C1 segment of cervical spinal cord (tissue), 14 donors: ENCODE results near the gene AGPS.
"Not testable (repeated sequence)": the region's sequence is repeated elsewhere in the genome, so short reads cannot be mapped to it uniquely, and the experiment has no call there.

Experiments
- DNase-seq, 14 donors: peaks; one replicate each; lab custom pipeline; 2025; lab: John Stamatoyannopoulos, UW

Gene AGPS

DNA sequence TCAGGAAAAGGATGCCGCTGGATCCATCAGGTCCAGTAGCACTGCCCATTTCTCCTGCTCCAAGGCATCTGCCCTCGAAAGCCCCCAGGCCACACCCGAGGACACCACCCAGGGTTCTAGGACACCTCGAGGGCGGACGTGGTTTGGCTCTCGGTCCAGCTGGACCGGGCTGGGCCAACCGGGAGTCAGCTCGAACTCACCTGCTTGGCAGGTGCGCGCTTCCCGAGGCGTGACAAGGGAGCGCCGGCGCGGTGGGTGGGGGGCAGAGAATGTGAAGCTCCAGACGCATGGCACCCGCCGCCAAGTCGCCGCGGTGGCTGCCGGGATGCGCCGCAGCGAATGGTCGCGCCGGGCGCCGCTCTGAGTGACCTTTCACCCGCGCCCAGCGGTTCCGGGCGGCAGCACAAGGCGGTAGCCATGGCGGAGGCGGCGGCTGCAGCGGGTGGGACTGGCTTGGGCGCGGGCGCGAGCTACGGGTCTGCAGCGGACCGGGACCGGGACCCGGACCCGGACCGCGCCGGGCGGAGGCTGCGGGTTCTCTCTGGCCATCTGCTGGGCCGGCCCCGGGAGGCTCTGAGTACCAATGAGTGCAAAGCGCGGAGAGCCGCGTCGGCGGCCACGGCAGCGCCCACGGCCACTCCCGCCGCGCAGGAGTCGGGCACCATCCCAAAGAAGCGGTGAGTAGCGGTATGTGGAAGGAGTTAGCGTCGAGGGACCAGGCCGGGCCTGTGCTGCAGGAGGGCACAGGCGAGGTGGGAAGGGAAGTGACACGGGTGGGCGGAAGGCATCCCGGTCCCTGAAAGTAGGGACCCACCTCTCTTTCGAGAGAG, at the start of gene AGPS:
TSS of gene AGPS (plus strand) at position 401 of the 830 bp plus-strand sequence. CDS start at position 418, 17 bp downstream.
- DNase-seq = peak in 13 of 14 donors; percentile 14 to 83 (median 64)

DNA sequence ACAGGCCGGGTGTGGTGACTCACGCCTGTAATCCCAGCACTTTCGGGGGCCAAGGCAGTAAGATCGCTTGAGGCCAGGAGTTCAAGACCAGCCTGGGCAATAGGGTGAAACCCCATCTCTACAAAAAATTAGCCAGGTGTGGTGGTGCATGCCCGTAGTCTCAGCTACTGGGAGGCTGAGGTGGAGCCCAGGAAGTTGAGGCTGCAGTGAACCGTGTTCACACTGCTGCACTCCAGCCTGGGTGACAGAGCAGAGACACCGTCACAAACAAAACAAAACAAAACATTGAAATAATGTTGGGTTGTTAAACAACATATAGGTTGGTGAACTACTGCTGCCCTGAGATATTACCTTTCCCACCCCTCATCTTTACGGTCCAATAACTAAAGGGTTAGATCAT, 48.8 kb upstream of the AGPS start:
- DNase-seq = no peak

GRCh38 chr2:177344316-177344715, 48.3 kb upstream of the AGPS start:
- no peak for DNase-seq

DNA sequence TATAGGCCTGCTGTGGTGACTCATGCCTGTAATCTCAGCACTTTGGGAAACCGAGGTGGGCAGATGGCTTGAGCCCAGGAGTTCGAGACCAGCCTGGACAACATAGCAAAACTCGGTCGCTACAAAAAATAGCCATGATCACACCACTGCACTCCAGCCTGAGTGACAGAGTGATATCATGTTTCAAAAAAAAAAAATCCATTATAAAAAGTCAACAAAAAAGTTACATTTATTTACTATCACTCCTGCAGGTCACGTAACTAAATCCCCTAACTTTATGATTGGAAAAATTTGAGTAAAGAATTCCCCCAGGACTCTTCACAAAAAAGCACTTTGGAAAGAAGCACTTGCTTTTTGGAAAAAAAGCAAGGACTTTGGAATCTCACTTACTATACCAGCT, 46.4 kb upstream of the AGPS start:
- DNase-seq = no peak

- no peak for DNase-seq
These were observed 45.0 kb upstream of the AGPS start for GRCh38 chr2:177347570-177347969.

DNA sequence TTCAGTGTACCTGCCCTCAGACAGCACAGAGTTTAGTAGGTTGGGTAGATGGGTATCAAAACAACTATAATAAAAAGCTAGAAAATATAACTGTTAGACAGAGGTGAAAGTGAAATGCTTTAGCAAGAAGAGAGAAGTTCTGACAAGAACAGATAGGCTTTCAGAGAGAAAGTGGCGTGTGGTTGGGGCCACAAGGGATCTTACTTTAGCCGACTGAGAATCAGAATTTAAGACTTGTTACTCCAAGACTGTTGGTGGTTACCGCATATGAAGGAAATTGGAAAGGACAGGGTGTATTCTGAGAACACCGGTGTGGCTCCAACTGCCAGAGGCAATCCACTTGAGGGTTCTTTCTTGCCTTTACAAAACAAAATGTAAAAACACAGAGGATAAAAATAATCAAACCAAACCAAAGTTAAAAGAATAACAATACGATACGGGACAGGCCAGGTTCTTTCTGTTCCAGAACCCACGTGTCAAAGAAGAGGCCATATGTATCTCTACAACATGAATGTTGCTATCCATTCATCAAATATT, 44.4 kb upstream of the AGPS start:
- no peak for DNase-seq

GRCh38 chr2:177348733-177349693, 43.6 kb upstream of the AGPS start:
- DNase-seq = no peak

DNA sequence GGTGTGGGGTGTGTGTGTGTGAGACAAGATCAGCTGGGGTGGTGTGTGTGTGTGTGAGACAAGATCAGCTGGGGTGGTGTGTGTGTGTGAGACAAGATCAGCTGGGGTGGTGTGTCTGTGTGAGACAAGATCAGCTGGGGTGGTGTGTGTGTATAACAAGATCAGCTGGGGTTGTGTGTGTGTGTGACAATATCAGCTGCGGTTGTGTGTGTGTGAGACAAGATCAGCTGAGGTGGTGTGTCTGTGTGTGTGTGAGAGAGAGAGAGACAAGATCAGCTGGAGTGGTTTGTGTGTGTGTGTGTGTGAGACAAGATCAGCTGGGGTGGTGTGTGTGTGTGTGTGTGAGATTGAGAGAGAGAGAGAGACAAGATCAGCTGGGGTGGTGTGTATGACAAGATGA, 41.9 kb upstream of the AGPS start:
- not testable (repeated sequence) for DNase-seq

GRCh38 chr2:177351121-177351520, 41.5 kb upstream of the AGPS start:
- not testable (repeated sequence) for DNase-seq

- DNase-seq = no peak
These were observed 40.0 kb upstream of the AGPS start for GRCh38 chr2:177352441-177353186.

DNA sequence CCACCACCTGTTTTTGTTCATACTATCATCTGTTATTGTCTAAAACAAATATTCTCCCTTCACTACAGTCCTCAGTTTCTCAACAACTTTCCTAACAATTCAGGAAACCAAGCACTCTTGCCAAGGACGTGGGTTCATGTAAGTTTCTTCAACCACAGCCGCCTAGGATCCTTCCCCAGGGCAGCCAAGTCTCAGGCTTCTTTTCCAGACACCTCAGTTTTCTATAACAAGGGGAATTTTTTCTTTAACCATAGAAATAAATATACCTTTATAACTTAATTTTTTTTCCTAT, 39.4 kb upstream of the AGPS start:
- DNase-seq = no peak

DNA sequence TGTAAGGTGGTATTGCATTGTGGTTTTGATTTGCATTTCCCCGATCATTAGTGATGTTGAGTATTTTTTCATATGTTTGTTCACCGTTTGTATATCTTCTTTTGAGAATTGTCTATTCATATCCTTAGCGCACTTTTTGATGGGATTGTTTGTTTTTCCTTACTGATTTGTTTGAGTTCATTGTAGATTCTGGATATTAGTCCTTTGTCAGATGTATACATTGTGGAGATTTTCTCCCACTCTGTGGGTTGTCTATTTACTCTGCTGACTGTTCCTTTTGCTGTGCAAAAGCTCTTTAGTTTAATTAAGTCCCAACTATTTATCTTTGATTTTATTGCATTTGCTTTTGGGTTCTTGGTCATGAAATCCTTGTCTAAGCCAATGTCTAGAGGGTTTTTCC, 38.0 kb upstream of the AGPS start:
- DNase-seq = not testable (repeated sequence)

DNA sequence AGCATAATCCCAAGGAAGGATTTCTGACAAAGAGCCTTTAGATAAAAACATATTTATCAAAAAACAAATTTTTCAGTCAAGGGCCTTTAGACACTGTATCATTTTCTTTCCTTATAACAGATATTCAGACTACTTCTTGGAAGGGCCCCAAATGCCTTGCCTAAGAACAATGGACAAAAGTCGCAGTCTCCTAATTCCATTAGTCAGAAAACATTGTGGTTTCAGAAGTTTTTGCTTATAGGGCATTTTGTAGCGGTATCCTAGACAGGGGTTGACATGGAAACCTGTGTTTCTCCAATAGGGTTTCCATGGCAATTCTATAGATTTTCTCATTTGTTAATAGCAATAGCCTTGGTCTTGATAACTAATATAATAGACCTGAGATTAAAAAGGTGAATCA, 36.7 kb upstream of the AGPS start:
- no peak for DNase-seq

GRCh38 chr2:177359836-177360595, 32.6 kb upstream of the AGPS start:
- no peak for DNase-seq

DNA sequence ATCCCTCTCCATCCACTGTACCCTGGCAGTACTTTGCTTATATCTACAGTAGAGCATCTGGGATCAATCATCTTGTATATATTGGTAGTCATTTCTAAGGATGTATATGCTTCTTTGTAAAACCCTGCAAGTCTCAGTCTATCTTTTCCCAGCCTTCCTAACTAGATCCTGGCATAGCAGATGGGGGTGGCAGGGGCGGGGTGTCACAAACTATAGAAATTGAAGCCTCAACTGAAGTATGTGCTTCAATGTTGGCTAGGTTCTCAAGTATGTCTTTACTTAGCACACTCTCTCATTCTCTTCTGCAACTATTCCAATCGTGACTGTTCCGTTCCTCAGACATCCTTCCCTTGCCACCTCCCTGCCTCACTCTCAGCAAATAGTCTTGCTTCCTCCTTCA, 30.1 kb upstream of the AGPS start:
- DNase-seq = no peak

- no peak for DNase-seq
These were observed 29.2 kb upstream of the AGPS start for GRCh38 chr2:177363332-177363731.

DNA sequence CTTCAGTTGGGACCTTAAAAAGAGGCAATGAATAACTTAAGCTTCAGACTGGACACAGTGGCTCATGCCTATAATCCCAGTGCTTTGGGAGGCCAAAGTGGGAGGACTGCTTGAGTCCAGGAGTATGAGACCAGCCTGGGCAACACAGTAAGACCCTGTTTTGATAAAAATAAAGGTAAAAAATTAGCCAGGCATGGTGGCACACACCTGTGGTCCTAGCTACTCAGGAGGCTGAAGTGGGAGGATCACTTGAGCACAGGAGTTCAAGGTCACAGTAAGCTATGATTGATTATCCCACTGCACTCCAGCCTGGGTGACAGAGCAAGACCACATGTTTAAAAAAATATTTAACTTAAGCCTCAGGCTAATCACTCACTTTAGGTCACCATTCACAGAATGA, 26.8 kb upstream of the AGPS start:
- DNase-seq = not testable (repeated sequence)

GRCh38 chr2:177368023-177368422, 24.6 kb upstream of the AGPS start:
- DNase-seq = not testable (repeated sequence)

DNA sequence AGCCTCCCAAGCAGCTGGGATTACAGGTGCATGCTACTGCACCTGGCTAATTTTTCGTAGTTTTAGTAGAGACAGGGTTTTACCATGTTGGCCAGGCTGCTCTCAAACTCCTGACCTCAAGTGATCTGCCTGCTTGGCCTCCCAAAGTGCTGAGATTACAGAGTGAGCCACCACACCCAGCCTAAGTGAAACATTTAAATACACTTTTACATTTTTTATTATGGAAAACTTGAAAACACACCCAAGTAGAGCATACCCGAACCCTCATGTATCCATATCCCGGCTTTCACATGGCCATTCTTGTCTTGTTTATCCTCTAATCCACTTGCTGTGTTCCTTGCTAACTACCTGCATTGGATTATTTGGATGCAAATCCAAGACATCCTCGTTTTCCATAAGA, 13.2 kb upstream of the AGPS start:
- DNase-seq = no peak

GRCh38 chr2:177380181-177380580, 12.4 kb upstream of the AGPS start:
- no peak for DNase-seq

- no peak for DNase-seq
These were observed 8.6 kb upstream of the AGPS start for GRCh38 chr2:177383935-177384334.
